AG04450 (cell line): ENCODE data around the gene PES1. TPM values are rescaled to one million over a fixed set of nuclear protein-coding genes. Genes with fewer than 3 reads are reported as not detected.

Experiments
- CTCF ChIA-PET: fragments of 300-600, 350-600 bp; formaldehyde crosslinking; extraction: SDS; loops from one replicate; lab custom pipeline; 2022; ENCODE audit warnings: antibody characterized with exemption, inconsistent platforms; lab: Charles Lee
- POLR2A ChIA-PET: fragments of 350-600 bp; formaldehyde crosslinking; extraction: SDS; loops from one replicate; lab custom pipeline; 2021; ENCODE audit warnings: antibody characterized with exemption, inconsistent platforms; lab: Yijun Ruan, JAX
- DNase-seq: peaks from one replicate; pipeline ENCODE4 v3.0.0-alpha.2; 2011; ENCODE audit warnings: low read depth, low spot score
- H3K27ac ChIP-seq: one replicate; pipeline ENCODE4 v1.5.1; 2012; ENCODE audit warnings: low read depth, low read length, control low read depth
- H3K27me3 ChIP-seq: one replicate; pipeline ENCODE4 v1.6.0; 2012; ENCODE audit warnings: low read length; ENCODE audit not compliant: control insufficient read depth, insufficient read depth
- H3K4me3 ChIP-seq: 2 replicates; pipeline ENCODE4 v1.5.1; 2011; ENCODE audit warnings: mild to moderate bottlenecking, low read depth, low read length, control low read depth
- H3K9me3 ChIP-seq: 2 replicates; pipeline ENCODE4 v1.5.1; 2012; ENCODE audit warnings: low read length; ENCODE audit not compliant: control insufficient read depth, insufficient read depth
- CTCF ChIP-seq: IDR thresholded peaks from 2 replicates; pipeline ENCODE4 v1.5.1; 2011; ENCODE audit warnings: low read depth, low read length, control low read depth, inconsistent platforms
- polyA plus RNA-seq: library from polyadenylated mRNA; depleted of rRNA; stranded (reverse); fragments of >200 nt; gene quantifications from 2 replicates; pipeline ENCODE4 v1.2.3, GENCODE V29; 2011

PES1 gene
- polyA plus RNA-seq, 1 experiment = 70.2 TPM

DNA sequence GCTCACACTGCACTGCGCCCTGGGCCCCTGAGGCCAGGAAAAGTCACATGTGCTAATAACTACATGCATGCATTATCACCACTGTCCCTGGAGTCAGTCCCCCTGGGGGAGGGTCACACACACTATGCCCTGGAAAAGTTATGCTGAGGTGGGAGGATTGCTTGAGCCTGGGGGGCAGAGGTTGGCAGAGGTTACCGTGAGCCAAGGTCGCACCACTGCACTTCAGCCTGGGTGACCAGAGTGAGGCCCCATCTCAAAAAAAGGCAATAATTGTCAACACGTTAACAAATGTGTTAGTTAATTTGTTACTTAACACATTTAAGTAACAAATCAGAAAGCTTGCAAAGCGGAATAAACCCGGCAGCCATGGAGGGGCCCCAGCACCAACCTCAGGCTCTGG, 31.8 kb downstream of the PES1 start:
- no peak for DNase-seq
- peaks cover 8% of the 10 kb centered on the region for H3K27me3 ChIP-seq
- H3K4me3 ChIP-seq = no peak overlapping the region
- ChIA-PET POLR2A (no interaction called here), CTCF (no interaction called here)
- no peak overlapping the region for H3K27ac ChIP-seq
- H3K9me3 ChIP-seq = peaks cover 4% of the 10 kb centered on the region; the same call in 1 of the 2 replicates
- TF ChIP-seq CTCF = no peak

DNA sequence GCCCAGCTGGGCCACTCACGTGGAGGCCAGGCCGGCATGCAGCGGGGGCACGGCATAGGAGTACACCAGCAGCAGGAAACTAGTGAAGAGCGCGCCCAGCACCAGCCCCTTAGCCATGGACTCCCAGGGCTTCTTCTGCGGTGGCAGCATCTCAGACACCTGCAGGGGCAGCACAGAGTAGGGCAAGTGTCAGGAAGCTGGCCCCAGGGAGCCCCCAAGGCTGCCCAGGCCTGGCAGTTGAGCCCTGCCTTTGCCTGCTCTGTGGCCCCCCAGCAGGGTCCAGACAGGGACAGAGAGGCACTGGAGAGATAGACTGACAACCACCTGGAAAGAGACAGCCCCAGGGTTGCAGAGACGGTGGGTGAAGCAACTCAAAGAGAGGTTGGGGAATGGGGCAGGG, 34.5 kb downstream of the PES1 start:
- no peak overlapping the region for H3K27ac ChIP-seq
- no peak for DNase-seq
- peaks cover 4% of the 10 kb centered on the region; the same call in 1 of the 2 replicates for H3K9me3 ChIP-seq
- H3K4me3 ChIP-seq = no peak overlapping the region
- no peak for TF ChIP-seq CTCF
- ChIA-PET POLR2A (no interaction called here), CTCF (interaction anchor here (0.8 kb wide), 1 partner anchor 72 kb away, joined by 3 read pairs; no protein-coding TSS in a partner anchor)
- H3K27me3 ChIP-seq = peaks cover 13% of the 10 kb centered on the region

GRCh38 chr22:30556388-30556787, 35.3 kb downstream of the PES1 start:
- H3K4me3 ChIP-seq = no peak overlapping the region
- H3K27me3 ChIP-seq = peaks cover 8% of the 10 kb centered on the region
- ChIA-PET CTCF (no interaction called here), POLR2A (no interaction called here)
- no peak for TF ChIP-seq CTCF
- DNase-seq = no peak
- H3K27ac ChIP-seq = no peak overlapping the region
- peaks cover 4% of the 10 kb centered on the region; the same call in 1 of the 2 replicates for H3K9me3 ChIP-seq

DNA sequence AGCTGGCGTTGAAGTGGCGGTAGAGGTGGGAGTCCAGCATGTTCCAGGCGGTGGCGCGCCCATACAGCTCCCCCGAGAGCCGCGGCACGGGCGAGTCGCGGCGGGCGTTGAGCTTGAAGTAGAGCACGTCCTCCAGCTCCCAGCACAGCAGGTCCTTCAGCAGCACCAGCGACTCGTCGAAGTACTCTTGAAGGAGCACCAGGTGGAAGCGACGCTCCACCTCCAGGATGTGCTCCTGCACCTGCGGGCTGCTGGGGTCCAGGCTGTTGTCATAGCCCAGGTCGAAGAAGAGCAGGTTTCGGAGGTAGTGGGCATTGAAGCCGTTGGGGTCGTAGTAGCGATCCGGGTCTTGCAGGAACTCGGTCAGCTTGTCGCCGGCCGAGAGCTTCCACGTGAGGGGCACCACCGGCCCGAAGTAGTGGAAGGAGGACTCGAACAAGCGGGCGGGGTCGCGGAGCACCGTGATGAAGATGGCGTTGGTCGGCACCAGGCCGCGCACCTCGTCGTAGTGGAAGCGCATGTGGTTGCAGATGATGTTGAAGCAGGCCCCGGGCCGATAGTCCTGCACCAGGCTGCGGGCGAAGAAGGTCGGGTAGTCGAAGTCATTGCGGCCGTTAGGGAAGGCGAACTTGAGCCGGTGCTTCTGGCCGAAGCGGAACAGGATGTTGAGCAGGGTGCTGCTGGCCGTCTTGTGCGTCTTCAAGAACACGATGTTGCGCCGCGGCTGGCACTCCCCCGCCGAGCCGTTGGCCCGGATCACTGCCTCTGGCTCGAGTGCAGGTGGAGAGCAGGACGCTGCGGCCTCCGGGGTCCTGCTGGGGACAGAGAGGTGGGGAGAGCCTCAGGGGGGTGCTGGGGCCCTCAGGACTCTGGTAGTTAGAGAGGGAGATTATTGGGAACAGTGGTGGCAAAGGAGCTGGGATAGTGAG, 36.2 kb downstream of the PES1 start:
- Histone ChIP-seq H3K9me3 (peaks cover 4% of the 10 kb centered on the region; the same call in 1 of the 2 replicates), H3K27ac (no peak overlapping the region), H3K27me3 (peaks cover 8% of the 10 kb centered on the region), H3K4me3 (no peak overlapping the region)
- ChIA-PET CTCF (interaction anchor here (0.6 kb wide), 1 partner anchor 10 kb away, joined by 6 read pairs; no protein-coding TSS in a partner anchor), POLR2A (no interaction called here)
- no peak for TF ChIP-seq CTCF
- no peak for DNase-seq

GRCh38 chr22:30553971-30554370, 37.7 kb downstream of the PES1 start:
- Histone ChIP-seq H3K27ac (no peak overlapping the region), H3K9me3 (peaks cover 4% of the 10 kb centered on the region; the same call in 1 of the 2 replicates), H3K27me3 (peaks cover 6% of the 10 kb centered on the region), H3K4me3 (no peak overlapping the region)
- POLR2A ChIA-PET = no interaction called here
- no peak for DNase-seq
- TF ChIP-seq CTCF = no peak
- CTCF ChIA-PET = no interaction called here
